ENCODE measurements around the gene EFHD2. TPM values are rescaled to one million over a fixed set of nuclear protein-coding genes. Genes with fewer than 3 reads are reported as not detected.

The EFHD2 gene
- total and polyA plus RNA-seq, 2 of the 8 experiments (the other 6 are each of a cell fraction or from before 2014, with no cell fraction given) = 24.4 to 25.1 TPM

- no peak overlapping the region for H4K5ac ChIP-seq (ENCODE audit: insufficient read length, low read depth, low read length)
- no peak overlapping the region for H2BK15ac ChIP-seq (ENCODE audit: low read length)
- H2AFZ ChIP-seq (ENCODE audit: low read length) = no peak overlapping the region
- 86% methylated on average over 13 of the region's 13 CpGs; no CpG with 5 or more reads in 1 of the 2 experiments for WGBS, 2 experiments (ENCODE audit: extremely low coverage in 1 of 2, insufficient coverage in 1 of 2, insufficient read length in 1 of 2, insufficient replicate concordance in 2 of 2, low coverage in 1 of 2, low lambda C conversion rate in 2 of 2, missing lambda C conversion rate in 1 of 2)
- H2BK20ac ChIP-seq (ENCODE audit: low read length) = no peak overlapping the region
- no peaks in the 10 kb centered on the region for H3K36me3 ChIP-seq (ENCODE audit: control insufficient read depth in 2 of 4, insufficient read depth in 4 of 4, low read length in 3 of 4)
- H3K4me2 ChIP-seq (ENCODE audit: insufficient read depth in 1 of 2, low read depth in 2 of 2, low read length in 2 of 2) = no peak overlapping the region
- no peak for FAIRE-seq
- H3K79me2 ChIP-seq (ENCODE audit: control insufficient read depth in 1 of 2, insufficient read depth in 2 of 2, low read length in 2 of 2) = no peaks in the 10 kb centered on the region
- no peak overlapping the region for H2BK5ac ChIP-seq (ENCODE audit: low read depth, low read length)
- no peak overlapping the region for H4K8ac ChIP-seq (ENCODE audit: extremely low read depth, insufficient read depth, low read length)
- no peak overlapping the region for H3K4me3 ChIP-seq (ENCODE audit: extremely low read depth in 1 of 4, insufficient read depth in 2 of 4, low read depth in 3 of 4, low read length in 4 of 4)
- no peak overlapping the region for H4K91ac ChIP-seq (replicated peaks; ENCODE audit: insufficient read length, low read length)
- H3K79me1 ChIP-seq (ENCODE audit: low read depth, low read length) = no peaks in the 10 kb centered on the region
- no peak for DNase-seq (ENCODE audit: low read depth in 1 of 2, low spot score in 2 of 2)
- TF ChIP-seq SIN3A (conservative IDR thresholded peaks at IDR 0.05 in 1 of 2, IDR thresholded peaks at IDR 0.05 in 1 of 2; ENCODE audit: low read depth in 1 of 2, low read length in 2 of 2) (no peak), CHD2 (IDR thresholded peaks at IDR 0.05; ENCODE audit: low read length) (no peak), CREB1 (IDR thresholded peaks at IDR 0.05) (no peak), RAD21 (IDR thresholded peaks at IDR 0.05 in 1 of 2, conservative IDR thresholded peaks at IDR 0.05 in 1 of 2; ENCODE audit: low read depth in 2 of 2, low read length in 2 of 2) (no peak), EZH2 (IDR thresholded peaks at IDR 0.05; ENCODE audit: low read depth, low read length, severe bottlenecking) (no peak), POLR2AphosphoS5 (IDR thresholded peaks at IDR 0.05; ENCODE audit: low read depth, low read length) (no peak), ZNF274 (IDR thresholded peaks at IDR 0.05; ENCODE audit: borderline replicate concordance, extremely low read depth, low read length) (no peak)
- TF ChIP-seq, protein P1, sequence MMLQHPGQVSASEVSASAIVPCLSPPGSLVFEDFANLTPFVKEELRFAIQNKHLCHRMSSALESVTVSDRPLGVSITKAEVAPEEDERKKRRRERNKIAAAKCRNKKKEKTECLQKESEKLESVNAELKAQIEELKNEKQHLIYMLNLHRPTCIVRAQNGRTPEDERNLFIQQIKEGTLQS (IDR thresholded peaks at IDR 0.05; ENCODE audit: insufficient read depth, low read depth, low read length) = no peak
- H2BK12ac ChIP-seq (ENCODE audit: low read depth, low read length) = no peak overlapping the region
- H4K20me1 ChIP-seq (replicated peaks in 1 of 2; ENCODE audit: control insufficient read depth in 1 of 2, insufficient read depth in 2 of 2, low read length in 2 of 2) = no peaks in the 10 kb centered on the region
- no peak overlapping the region for H3K23ac ChIP-seq (ENCODE audit: insufficient read length)
- no peaks in the 10 kb centered on the region for H3K4me1 ChIP-seq (replicated peaks in 1 of 4; ENCODE audit: control insufficient read depth in 3 of 4, insufficient read depth in 4 of 4, low read length in 3 of 4)
- H3K56ac ChIP-seq (replicated peaks; ENCODE audit: insufficient read length, low read depth, low read length) = no peak overlapping the region
- no peak overlapping the region for H2AK5ac ChIP-seq (ENCODE audit: low read depth, low read length)
- H3K4ac ChIP-seq (replicated peaks; ENCODE audit: insufficient read length, low read depth, low read length) = no peak overlapping the region
- H3K14ac ChIP-seq (ENCODE audit: insufficient read length) = no peak overlapping the region
- H3K9ac ChIP-seq (replicated peaks in 1 of 4; ENCODE audit: extremely low read depth in 1 of 4, low read depth in 3 of 4, low read length in 3 of 4) = no peak overlapping the region
- H3K23me2 ChIP-seq (ENCODE audit: low read depth, low read length) = no peaks in the 10 kb centered on the region
- no peaks in the 10 kb centered on the region for H3K9me3 ChIP-seq (ENCODE audit: insufficient read depth in 2 of 2, low read depth in 1 of 2, low read length in 1 of 2)
- no peak overlapping the region; the same call in 1 of the 2 replicates for H3K18ac ChIP-seq (ENCODE audit: extremely low read depth, low read length)
- H3K27ac ChIP-seq (ENCODE audit: low read depth, low read length) = no peak overlapping the region
- no peaks in the 10 kb centered on the region; a peak in 1 of 7 replicates for H3K27me3 ChIP-seq (replicated peaks in 1 of 4; ENCODE audit: control insufficient read depth in 3 of 4, extremely low read depth in 1 of 4, insufficient read depth in 3 of 4, low read length in 3 of 4)
- ChIA-PET CTCF (ENCODE audit: partially characterized antibody) (interaction anchor here (0.7 to 5.0 kb wide), 2 partner anchors 16 to 38 kb away, joined by 3 to 20 read pairs; no protein-coding TSS in a partner anchor), POLR2A (ENCODE audit: partially characterized antibody) (no interaction called here)
- H2BK120ac ChIP-seq (replicated peaks; ENCODE audit: low read depth, low read length) = no peak overlapping the region
These were observed 47.5 kb upstream of the EFHD2 start for GRCh38 chr1:15362096-15362736.

Data from H1 (cell line).